Measurements from ENCODE around the gene POLN.

The POLN gene

DNA sequence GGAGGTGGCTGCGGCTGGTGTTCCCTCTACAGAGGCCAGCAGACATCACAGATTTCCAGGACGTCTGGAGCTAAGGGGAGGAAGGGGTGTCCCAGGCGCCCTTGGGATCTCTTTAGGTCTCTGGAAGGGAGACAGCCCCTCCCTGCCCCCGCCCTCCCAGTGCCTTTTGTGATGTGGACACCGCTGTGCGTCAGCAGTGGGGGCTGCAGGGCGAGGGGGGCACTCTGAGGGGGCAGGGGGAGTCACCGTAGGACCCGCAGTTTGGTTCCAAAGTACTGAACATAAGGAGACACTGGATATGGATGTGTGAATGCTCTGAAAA lies 45.6 kb upstream of the POLN start:
- TF ChIP-seq, protein P1, sequence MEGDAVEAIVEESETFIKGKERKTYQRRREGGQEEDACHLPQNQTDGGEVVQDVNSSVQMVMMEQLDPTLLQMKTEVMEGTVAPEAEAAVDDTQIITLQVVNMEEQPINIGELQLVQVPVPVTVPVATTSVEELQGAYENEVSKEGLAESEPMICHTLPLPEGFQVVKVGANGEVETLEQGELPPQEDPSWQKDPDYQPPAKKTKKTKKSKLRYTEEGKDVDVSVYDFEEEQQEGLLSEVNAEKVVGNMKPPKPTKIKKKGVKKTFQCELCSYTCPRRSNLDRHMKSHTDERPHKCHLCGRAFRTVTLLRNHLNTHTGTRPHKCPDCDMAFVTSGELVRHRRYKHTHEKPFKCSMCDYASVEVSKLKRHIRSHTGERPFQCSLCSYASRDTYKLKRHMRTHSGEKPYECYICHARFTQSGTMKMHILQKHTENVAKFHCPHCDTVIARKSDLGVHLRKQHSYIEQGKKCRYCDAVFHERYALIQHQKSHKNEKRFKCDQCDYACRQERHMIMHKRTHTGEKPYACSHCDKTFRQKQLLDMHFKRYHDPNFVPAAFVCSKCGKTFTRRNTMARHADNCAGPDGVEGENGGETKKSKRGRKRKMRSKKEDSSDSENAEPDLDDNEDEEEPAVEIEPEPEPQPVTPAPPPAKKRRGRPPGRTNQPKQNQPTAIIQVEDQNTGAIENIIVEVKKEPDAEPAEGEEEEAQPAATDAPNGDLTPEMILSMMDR (IDR thresholded peaks at IDR 0.05; ENCODE audit: low read depth, low read length): no peak
- no peak overlapping the region for H3K4me3 ChIP-seq (ENCODE audit: low read depth, low read length)
- no peak for DNase-seq (ENCODE audit: low read depth, low spot score)
- in situ Hi-C loops (cut with HindIII; ENCODE audit: low sequenced_read_pairs): no loop called here

DNA sequence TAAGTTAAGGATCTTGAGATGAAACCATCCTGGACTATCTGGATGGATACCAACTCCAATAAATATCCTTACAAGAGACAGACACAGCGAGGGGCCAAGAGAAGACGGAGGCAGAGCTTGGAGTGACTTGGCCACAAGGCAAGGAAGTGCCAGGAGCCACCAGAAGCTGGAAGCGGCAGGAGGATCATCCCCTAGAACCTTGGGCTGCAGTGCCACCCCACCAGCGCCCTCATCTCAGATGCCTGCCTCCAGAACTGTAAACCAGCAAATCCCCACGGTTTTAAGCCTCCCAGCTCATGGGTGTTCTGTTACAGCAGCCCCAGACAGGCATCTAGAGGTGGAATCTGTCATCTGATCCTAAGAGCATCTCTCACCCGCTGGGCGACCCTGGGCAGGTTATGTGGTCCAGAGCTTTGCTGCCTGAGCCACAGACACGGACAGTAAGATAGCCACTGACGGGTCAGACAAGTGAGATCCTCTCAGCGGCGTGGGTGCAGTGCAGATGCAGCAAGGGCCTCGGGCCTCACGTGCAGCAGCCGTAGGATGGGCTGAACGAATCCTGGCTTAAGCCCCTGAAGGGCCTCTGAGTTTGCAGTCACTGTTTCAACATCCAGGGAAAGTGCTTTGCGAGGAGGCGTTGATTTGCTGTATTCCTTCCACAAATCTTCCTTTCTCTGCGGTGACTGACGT lies 45.1 kb upstream of the POLN start:
- in situ Hi-C loops (cut with HindIII; ENCODE audit: low sequenced_read_pairs): no loop called here
- no peak for DNase-seq (ENCODE audit: low read depth, low spot score)

DNA sequence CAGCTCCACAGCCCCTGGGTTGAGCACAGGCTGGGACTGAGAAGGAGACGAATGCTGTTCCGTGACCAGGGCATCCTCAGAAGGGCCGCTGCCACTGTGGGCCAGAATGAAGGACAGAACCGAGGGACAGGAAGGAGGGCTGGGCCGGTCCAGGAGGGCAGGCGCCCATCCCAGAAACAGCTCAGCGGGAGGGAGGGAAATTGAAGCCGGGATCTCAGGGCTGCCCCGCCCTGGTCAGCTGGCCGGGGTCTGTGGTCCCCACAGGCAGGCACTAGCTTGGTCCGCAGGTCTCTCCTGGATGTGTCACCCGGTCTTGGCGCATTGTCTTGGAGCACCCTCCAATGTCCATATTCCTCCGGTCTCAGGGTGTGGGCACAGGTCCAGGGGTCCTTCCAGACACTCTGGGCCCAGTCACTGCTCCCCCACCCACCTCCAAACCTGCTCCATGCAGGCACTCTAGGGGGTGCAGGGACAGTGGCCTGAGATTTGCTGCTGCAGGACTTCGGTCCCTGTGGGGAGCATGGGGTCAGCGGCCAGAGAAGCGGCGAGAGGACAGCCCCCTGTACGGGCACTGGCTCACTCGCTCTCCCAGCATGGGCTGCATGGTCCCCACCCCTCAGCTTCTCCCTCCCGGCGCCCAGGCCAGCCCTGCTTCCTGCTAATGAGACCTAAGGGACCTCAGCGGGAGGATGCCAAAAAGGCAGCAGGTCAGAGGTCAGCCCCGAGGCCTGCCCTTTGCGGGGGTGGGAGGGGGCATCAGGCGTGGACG lies 43.9 kb upstream of the POLN start:
- in situ Hi-C loops (cut with HindIII; ENCODE audit: low sequenced_read_pairs): no loop called here
- H3K4me3 ChIP-seq (ENCODE audit: low read depth, low read length): no peak overlapping the region
- TF ChIP-seq, protein P1 (IDR thresholded peaks at IDR 0.05; ENCODE audit: low read depth, low read length): no peak
- DNase-seq (ENCODE audit: low read depth, low spot score): no peak

More for the DNA sequence above, 45.1 kb upstream of the POLN start:
- H3K4me3 ChIP-seq (ENCODE audit: low read depth, low read length): no peak overlapping the region
- TF ChIP-seq, protein P1 (IDR thresholded peaks at IDR 0.05; ENCODE audit: low read depth, low read length): no peak

DNA sequence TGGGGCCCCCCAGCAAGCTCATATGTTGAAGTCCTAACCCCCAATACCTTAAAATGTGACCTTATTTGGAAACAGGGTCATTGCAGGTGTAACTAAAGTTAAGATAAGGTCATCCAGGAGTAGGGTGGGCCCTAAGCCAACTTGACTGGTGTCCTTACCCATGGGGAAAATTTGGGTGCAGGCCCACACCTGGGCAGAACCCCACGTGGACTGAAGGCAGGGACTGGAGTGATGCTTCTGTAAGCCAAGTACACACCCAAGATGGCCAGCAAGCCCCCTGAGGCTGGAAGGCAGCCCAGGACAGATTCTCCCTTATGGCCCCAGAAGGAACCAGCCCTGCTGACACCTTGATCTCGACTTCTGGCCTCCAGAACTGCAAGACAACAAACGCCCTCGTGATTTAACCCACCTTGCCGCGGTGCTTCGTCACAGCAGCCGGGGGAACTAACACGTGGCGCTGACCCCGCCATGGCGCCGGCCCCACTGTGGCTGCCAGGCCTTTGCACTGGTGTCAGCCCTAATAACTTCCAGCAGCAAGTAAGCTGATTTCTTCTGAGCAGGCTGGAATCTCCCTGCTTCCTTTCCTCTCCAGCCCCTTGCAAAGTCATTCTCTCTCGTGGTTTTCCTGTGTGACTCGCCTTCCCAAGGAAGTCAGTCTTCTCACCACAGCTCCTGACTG lies 43.2 kb upstream of the POLN start:
- no peak overlapping the region for H3K4me3 ChIP-seq (ENCODE audit: low read depth, low read length)
- peak; percentile 59 for DNase-seq (ENCODE audit: low read depth, low spot score)
- in situ Hi-C loops (cut with HindIII; ENCODE audit: low sequenced_read_pairs): no loop called here
- TF ChIP-seq, protein P1 (IDR thresholded peaks at IDR 0.05; ENCODE audit: low read depth, low read length): no peak

DNA sequence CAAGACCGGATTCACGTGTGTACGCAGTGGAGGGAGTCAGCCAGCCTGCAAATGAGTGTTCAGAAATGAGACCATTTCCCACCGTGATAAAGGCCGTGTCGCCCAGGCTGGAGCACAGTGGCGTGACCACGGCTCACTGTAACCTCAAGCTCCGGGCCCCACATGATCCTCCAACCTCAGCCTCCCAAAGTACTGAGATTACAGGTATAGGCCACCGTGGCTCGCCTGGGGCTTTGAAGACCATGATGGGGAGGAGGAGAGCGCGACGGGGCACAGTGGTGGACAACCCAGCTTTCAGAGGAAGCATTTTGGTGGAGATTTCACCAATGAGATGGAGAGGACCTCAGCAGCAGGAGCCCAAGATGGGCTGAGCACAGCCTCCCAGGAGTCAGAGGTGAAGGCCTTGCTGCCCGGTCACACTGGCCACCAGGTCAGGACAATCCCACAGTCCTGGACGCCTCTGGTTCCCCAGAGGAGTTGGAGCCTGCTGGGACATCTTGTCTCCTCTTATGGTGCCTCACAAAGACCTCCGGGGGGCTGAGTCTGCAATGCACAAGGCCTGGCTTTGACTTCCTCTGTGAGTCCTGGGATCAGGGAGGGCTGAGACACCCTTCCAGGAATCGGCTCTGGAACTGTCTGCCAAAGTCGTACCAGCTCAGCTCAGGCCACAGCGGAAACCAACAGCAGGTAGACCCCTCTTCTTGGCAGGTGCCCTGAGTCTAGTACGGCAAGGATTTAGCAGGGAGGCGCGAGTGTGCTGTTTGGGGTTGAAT lies 42.4 kb upstream of the POLN start:
- TF ChIP-seq, protein P1 (IDR thresholded peaks at IDR 0.05; ENCODE audit: low read depth, low read length): no peak
- DNase-seq (ENCODE audit: low read depth, low spot score): no peak
- H3K4me3 ChIP-seq (ENCODE audit: low read depth, low read length): no peak overlapping the region
- in situ Hi-C loops (cut with HindIII; ENCODE audit: low sequenced_read_pairs): no loop called here

DNA sequence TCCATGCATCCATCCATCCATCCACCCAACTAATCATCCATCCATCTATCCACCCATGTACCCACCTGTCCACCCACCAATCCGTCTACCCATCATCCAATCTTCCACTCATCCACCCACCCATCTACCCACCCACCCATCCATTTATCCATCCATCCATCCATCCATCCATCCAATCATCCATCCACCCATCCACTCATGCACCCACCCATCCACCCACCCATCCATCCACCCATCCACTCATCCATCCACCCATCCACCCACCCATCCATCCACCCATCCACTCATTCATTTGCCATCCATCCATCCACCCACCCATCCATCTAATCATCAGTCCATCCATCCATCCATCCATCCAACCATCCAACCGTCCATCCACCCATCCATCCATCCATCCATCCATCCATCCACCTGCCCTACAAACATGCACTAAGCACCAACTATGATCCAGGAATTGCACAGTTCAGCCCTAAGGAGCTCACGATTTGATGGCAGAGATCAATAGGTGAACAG lies 41.3 kb upstream of the POLN start:
- in situ Hi-C loops (cut with HindIII; ENCODE audit: low sequenced_read_pairs): no loop called here
- TF ChIP-seq, protein P1 (IDR thresholded peaks at IDR 0.05; ENCODE audit: low read depth, low read length): no peak
- H3K4me3 ChIP-seq (ENCODE audit: low read depth, low read length): no peak overlapping the region
- DNase-seq (ENCODE audit: low read depth, low spot score): no peak

All from astrocyte of the spinal cord (primary cell).